Neural crest cell (in vitro differentiated cells): ENCODE measurements around the gene SLC33A1. TPM values are rescaled to one million over a fixed set of nuclear protein-coding genes. Genes with fewer than 3 reads are reported as not detected.
"Not testable (repeated sequence)": the region's sequence is repeated elsewhere in the genome, so short reads cannot be mapped to it uniquely, and the experiment has no call there.

ENCODE experiments used
- DNase-seq: peaks from one replicate; pipeline ENCODE4 v3.0.0; 2021; ENCODE audit warnings: low read depth, mixed read lengths, low spot score
- H3K27ac Mint-ChIP-seq: one replicate; pipeline ENCODE4 v1.8.0; 2021; ENCODE audit warnings: mild to moderate bottlenecking, mixed read lengths; ENCODE audit not compliant: unreplicated experiment
- H3K27me3 Mint-ChIP-seq: 2 replicates; pipeline ENCODE4 v1.8.0; 2021; ENCODE audit warnings: low read depth, mild to moderate bottlenecking, mixed read lengths
- H3K36me3 Mint-ChIP-seq: 2 replicates; pipeline ENCODE4 v1.8.0; 2021; ENCODE audit warnings: low read depth, mild to moderate bottlenecking, mixed read lengths
- H3K4me1 Mint-ChIP-seq: 2 replicates; pipeline ENCODE4 v1.8.0; 2021; ENCODE audit warnings: mixed read lengths
- H3K4me3 Mint-ChIP-seq: one replicate; pipeline ENCODE4 v1.8.0; 2021; ENCODE audit warnings: mild to moderate bottlenecking, mixed read lengths
- H3K9me3 Mint-ChIP-seq: 2 replicates; pipeline ENCODE4 v1.8.0; 2021; ENCODE audit warnings: mixed read lengths
- CTCF ChIP-seq: fragments of 200-600 bp; sonication (generic); conservative IDR thresholded peaks from 2 replicates; pipeline ENCODE4 v1.5.0; 2021; ENCODE audit warnings: antibody characterized with exemption, mild to moderate bottlenecking
- total RNA-seq: library from RNA; stranded (reverse); gene quantifications from 2 replicates; pipeline ENCODE4 v1.2.1, GENCODE V29; 2021

Gene SLC33A1
- total RNA-seq, 1 donor from 2014 or later: 18.8 TPM

GRCh38 chr3:155843569-155843968 lies 10.7 kb downstream of the SLC33A1 start:
- Mint-ChIP-seq H3K9me3 (no peaks in the 10 kb centered on the region), H3K4me1 (peaks cover 13% of the 10 kb centered on the region), H3K27ac (no peak overlapping the region), H3K27me3 (no peaks in the 10 kb centered on the region), H3K4me3 (no peak overlapping the region), H3K36me3 (peaks cover 4% of the 10 kb centered on the region)
- no peak for TF ChIP-seq CTCF
- no peak for DNase-seq

GRCh38 chr3:155835341-155836071 lies 18.7 kb downstream of the SLC33A1 start:
- no peak overlapping the region for H3K4me3 Mint-ChIP-seq
- no peaks in the 10 kb centered on the region for H3K27me3 Mint-ChIP-seq
- H3K9me3 Mint-ChIP-seq: no peaks in the 10 kb centered on the region
- H3K36me3 Mint-ChIP-seq: peaks cover 2% of the 10 kb centered on the region
- H3K4me1 Mint-ChIP-seq: no peaks in the 10 kb centered on the region
- no peak for TF ChIP-seq CTCF
- no peak for DNase-seq
- H3K27ac Mint-ChIP-seq: no peak overlapping the region

- H3K27me3 Mint-ChIP-seq, H3K27ac Mint-ChIP-seq, H3K4me3 Mint-ChIP-seq, DNase-seq, H3K36me3 Mint-ChIP-seq, H3K4me1 Mint-ChIP-seq, H3K9me3 Mint-ChIP-seq: not testable (repeated sequence)
These were observed 25.6 kb downstream of the SLC33A1 start for GRCh38 chr3:155828490-155829098.

- H3K27me3 Mint-ChIP-seq: no peaks in the 10 kb centered on the region
- no peaks in the 10 kb centered on the region for H3K4me1 Mint-ChIP-seq
- H3K9me3 Mint-ChIP-seq: no peaks in the 10 kb centered on the region
- TF ChIP-seq CTCF: no peak
- H3K36me3 Mint-ChIP-seq: no peaks in the 10 kb centered on the region
- no peak overlapping the region for H3K27ac Mint-ChIP-seq
- H3K4me3 Mint-ChIP-seq: no peak overlapping the region
- DNase-seq: no peak
These were observed 39.1 kb downstream of the SLC33A1 start for GRCh38 chr3:155815030-155815545.

GRCh38 chr3:155813224-155813623 lies 41.0 kb downstream of the SLC33A1 start:
- not testable (repeated sequence) for H3K4me3 Mint-ChIP-seq, DNase-seq, H3K9me3 Mint-ChIP-seq, H3K27ac Mint-ChIP-seq, H3K36me3 Mint-ChIP-seq, H3K27me3 Mint-ChIP-seq, H3K4me1 Mint-ChIP-seq

GRCh38 chr3:155809181-155809580 lies 45.0 kb downstream of the SLC33A1 start:
- H3K36me3 Mint-ChIP-seq: peaks cover 2% of the 10 kb centered on the region
- H3K4me3 Mint-ChIP-seq: no peak overlapping the region
- DNase-seq: no peak
- peaks cover 14% of the 10 kb centered on the region for H3K4me1 Mint-ChIP-seq
- no peaks in the 10 kb centered on the region for H3K9me3 Mint-ChIP-seq
- no peak for TF ChIP-seq CTCF
- no peak overlapping the region for H3K27ac Mint-ChIP-seq
- no peaks in the 10 kb centered on the region for H3K27me3 Mint-ChIP-seq
